Hepatocyte (in vitro differentiated cells): Measurements from ENCODE around the gene SPOCK2. TPM values are rescaled to one million over a fixed set of nuclear protein-coding genes. Genes with fewer than 3 reads are reported as not detected.

Experiments
- DNase-seq: peaks from one replicate; pipeline ENCODE4 v3.0.0-alpha.2; 2016; ENCODE audit warnings: low spot score
- H2AFZ ChIP-seq: fragments of 200-600 bp; sonication (generic); 2 replicates; pipeline ENCODE4 v1.6.0; 2016; ENCODE audit warnings: antibody characterized with exemption, mild to moderate bottlenecking
- H3K27ac ChIP-seq: fragments of 200-600 bp; sonication (generic); 2 replicates; pipeline ENCODE4 v1.5.1; 2016; ENCODE audit warnings: mild to moderate bottlenecking
- H3K27me3 ChIP-seq: fragments of 200-600 bp; sonication (generic); 2 replicates; pipeline ENCODE4 v1.6.1; 2016
- H3K36me3 ChIP-seq: fragments of 200-600 bp; sonication (generic); replicated peaks from 2 replicates; pipeline ENCODE4 v1.5.1; 2016; ENCODE audit warnings: low read depth; ENCODE audit not compliant: insufficient read depth
- H3K4me1 ChIP-seq: fragments of 200-600 bp; sonication (generic); 2 replicates; pipeline ENCODE4 v1.5.1; 2016; ENCODE audit warnings: mild to moderate bottlenecking, moderate library complexity; ENCODE audit not compliant: insufficient read depth
- H3K4me2 ChIP-seq: fragments of 200-600 bp; sonication (generic); 2 replicates; pipeline ENCODE4 v1.6.0; 2016
- H3K4me3 ChIP-seq: fragments of 200-600 bp; sonication (generic); 2 replicates; pipeline ENCODE4 v1.5.1; 2016; ENCODE audit warnings: mild to moderate bottlenecking
- H3K79me2 ChIP-seq: fragments of 200-600 bp; sonication (generic); 2 replicates; pipeline ENCODE4 v1.6.0; 2017; ENCODE audit warnings: mild to moderate bottlenecking
- H3K9me2 ChIP-seq: fragments of 200-600 bp; sonication (generic); replicated peaks from 2 replicates; pipeline ENCODE4 v1.6.0; 2017; ENCODE audit warnings: mild to moderate bottlenecking; ENCODE audit not compliant: insufficient read depth
- H3K9me3 ChIP-seq: fragments of 200-600 bp; sonication (generic); 2 replicates; pipeline ENCODE4 v1.5.1; 2016; ENCODE audit warnings: low read depth, mild to moderate bottlenecking
- H4K20me1 ChIP-seq: fragments of 200-600 bp; sonication (generic); 2 replicates; pipeline ENCODE4 v1.6.0; 2016; ENCODE audit warnings: mild to moderate bottlenecking; ENCODE audit not compliant: insufficient read depth, poor library complexity, severe bottlenecking
- EZH2 ChIP-seq: fragments of 200-600 bp; sonication (generic); IDR thresholded peaks from 2 replicates; pipeline ENCODE4 v1.6.1; 2016; ENCODE audit warnings: antibody characterized with exemption, mild to moderate bottlenecking, borderline replicate concordance
- EZH2phosphoT487 ChIP-seq: fragments of 200-600 bp; sonication (generic); IDR thresholded peaks from one replicate; pipeline ENCODE4 v1.6.1; 2018; ENCODE audit warnings: antibody characterized with exemption, mild to moderate bottlenecking, low read depth, moderate library complexity; ENCODE audit not compliant: unreplicated experiment, severe bottlenecking
- WGBS: methylation state at CpG from one replicate; pipeline ENCODE4 v1.1.6; 2016; ENCODE audit warnings: low lambda C conversion rate; ENCODE audit errors: missing lambda C conversion rate; 5-methylcytosine and 5-hydroxymethylcytosine counted together
- polyA plus RNA-seq: library from polyadenylated mRNA; unstranded; fragments of >200 nt; fragmentation: Nextera tagmentation; extraction: Ambion mirVana; gene quantifications from 2 replicates; pipeline ENCODE4 v1.2.1, GENCODE V29; 2016
- total RNA-seq: library from RNA; depleted of rRNA; stranded (reverse); fragments of >200 nt; gene quantifications from 2 replicates; pipeline ENCODE4 v1.2.3, GENCODE V29; 2014
- TF ChIP-seq, protein P1 (sequence below): fragments of 200-600 bp; sonication (generic); IDR thresholded peaks from 2 replicates; pipeline ENCODE4 v1.5.1; 2016; ENCODE audit warnings: antibody characterized with exemption, mild to moderate bottlenecking; ENCODE audit not compliant: poor library complexity

The SPOCK2 gene
- total and polyA plus RNA-seq, 2 experiments from 2014 or later: 3.0 to 3.1 TPM

DNA sequence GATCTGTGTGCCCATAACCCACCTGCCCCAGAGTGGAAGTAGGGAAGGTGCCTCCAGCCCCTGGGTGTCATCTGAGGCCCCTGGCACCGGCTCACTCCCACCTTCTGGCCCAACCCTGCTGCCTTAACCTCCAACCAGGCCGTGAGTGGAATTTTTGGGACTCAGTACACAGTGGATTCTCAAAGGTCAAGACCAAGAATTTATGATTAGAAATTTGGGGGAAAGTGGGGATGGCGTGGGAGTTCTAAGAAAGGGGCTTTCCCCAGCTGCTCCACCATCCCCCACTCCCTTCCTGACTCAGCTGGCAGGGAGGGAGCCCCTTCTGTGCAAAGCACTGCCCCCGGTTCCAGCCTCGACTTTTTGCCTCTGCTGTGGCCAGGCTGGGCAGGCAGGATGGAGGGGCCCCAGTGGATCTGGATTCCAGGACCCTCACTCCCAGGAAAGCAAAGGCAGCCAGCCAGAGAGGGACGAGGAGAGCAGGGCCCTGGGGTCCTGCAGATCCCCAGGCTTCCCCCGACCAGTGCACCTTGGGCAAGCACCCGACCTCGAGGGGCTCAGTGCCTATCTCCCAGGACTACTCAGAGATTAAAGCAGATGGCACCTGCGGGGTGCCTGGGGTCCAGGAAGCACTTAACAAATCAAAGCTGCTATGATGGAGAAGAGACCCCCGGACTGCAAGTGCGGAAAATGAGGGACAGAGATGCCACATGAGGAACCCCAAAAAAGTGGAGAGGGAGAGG is 12.8 kb downstream of the SPOCK2 start:
- no peak for DNase-seq
- no peaks in the 10 kb centered on the region for H4K20me1 ChIP-seq
- no peaks in the 10 kb centered on the region for H3K79me2 ChIP-seq
- no peaks in the 10 kb centered on the region for H3K36me3 ChIP-seq
- H3K27ac ChIP-seq: no peak overlapping the region
- H2AFZ ChIP-seq: no peak overlapping the region
- no peaks in the 10 kb centered on the region for H3K9me2 ChIP-seq
- H3K9me3 ChIP-seq: no peaks in the 10 kb centered on the region
- H3K27me3 ChIP-seq: no peaks in the 10 kb centered on the region
- H3K4me3 ChIP-seq: no peak overlapping the region
- 83% methylated on average over 12 of the region's 12 CpGs for WGBS
- H3K4me1 ChIP-seq: no peaks in the 10 kb centered on the region
- TF ChIP-seq, protein P1, sequence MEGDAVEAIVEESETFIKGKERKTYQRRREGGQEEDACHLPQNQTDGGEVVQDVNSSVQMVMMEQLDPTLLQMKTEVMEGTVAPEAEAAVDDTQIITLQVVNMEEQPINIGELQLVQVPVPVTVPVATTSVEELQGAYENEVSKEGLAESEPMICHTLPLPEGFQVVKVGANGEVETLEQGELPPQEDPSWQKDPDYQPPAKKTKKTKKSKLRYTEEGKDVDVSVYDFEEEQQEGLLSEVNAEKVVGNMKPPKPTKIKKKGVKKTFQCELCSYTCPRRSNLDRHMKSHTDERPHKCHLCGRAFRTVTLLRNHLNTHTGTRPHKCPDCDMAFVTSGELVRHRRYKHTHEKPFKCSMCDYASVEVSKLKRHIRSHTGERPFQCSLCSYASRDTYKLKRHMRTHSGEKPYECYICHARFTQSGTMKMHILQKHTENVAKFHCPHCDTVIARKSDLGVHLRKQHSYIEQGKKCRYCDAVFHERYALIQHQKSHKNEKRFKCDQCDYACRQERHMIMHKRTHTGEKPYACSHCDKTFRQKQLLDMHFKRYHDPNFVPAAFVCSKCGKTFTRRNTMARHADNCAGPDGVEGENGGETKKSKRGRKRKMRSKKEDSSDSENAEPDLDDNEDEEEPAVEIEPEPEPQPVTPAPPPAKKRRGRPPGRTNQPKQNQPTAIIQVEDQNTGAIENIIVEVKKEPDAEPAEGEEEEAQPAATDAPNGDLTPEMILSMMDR: no peak
- no peak for TF ChIP-seq EZH2phosphoT487
- no peak for TF ChIP-seq EZH2
- no peak overlapping the region for H3K4me2 ChIP-seq

DNA sequence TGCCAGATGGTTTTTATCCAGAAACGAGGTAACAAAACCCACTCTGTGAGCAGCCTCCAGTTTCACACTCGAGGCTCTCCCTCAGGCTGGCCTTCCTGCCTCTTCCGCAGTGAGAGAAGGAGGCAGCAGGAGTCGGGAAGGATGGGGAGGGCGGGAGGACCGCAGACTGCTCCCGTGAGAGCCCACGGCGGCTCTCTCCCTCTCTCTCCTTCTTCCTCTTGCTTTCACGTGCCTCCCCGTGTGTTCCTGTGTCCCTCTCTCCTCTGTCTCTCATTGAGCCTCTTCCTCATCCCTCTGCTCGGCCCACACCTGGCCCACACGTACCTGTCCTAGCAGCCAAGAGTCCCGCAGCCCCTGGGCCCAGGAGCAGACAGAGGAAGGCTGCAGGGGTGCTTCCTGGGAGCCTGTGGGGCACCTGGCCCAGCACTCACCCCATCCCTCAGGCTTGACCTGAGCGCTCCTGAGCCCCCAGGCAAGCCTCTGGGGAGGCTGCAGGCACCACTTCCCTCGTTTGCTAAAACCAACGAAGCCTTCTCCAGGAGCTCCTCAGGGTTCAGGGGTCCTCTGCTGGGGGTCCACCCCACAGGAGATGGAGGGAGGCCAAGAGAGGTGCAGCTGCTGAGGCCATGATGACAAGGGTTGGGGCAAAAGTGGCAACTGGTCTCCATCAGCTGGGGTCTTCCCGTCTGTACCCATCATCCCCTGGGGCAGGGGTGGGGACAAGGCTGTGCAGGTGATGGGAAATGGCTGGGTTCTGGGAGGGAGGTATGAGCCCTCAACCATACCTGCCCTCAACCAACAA is 13.6 kb downstream of the SPOCK2 start:
- TF ChIP-seq EZH2: no peak
- TF ChIP-seq, protein P1: no peak
- no peak for TF ChIP-seq EZH2phosphoT487
- H3K9me3 ChIP-seq: no peaks in the 10 kb centered on the region

DNA sequence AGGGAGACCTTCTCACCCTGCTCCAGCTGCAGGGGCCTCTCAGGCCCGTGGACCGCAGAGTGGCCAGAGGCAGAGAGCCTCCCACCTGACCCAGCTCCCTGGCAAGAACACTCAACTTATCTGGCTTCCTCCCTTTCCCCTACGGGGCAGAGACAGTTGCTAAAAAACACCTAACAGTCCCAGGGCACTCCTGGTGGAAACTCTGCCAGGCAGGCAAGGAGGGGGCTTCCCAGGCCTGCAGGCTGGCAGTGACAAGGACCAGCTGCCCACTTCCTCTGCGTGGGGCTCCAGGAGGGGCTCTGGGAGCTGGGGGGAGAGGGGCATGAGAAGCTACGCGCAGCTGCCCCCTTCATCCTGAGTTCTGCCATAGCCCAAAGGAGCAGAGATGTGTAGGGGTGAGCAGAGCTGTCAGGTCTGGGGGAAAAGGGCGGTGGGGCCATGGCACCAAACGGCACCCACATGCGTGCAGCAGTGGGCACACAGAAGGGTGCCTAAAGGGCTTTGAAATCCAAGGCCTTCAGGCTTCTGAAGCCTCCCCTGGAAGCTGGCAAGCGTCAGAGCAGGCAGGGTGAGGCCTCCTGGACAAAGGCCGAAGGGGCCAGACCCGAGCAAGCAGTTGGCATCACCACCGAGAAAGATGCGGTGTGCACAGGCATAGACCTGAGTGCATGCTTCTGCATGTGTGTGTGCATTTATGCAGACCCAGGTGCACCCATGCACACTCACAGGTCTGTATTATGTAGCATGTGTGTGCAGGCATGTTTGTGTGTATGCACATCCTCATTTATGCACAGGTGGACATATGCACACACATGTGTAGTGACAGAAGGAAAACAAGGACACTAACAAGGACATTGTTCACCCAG is 14.4 kb downstream of the SPOCK2 start:
- H3K27ac ChIP-seq: no peak overlapping the region
- no peaks in the 10 kb centered on the region for H3K36me3 ChIP-seq
- no peak overlapping the region for H3K4me3 ChIP-seq
- H2AFZ ChIP-seq: no peak overlapping the region
- H3K79me2 ChIP-seq: no peaks in the 10 kb centered on the region
- H3K9me3 ChIP-seq: no peaks in the 10 kb centered on the region
- H3K27me3 ChIP-seq: no peaks in the 10 kb centered on the region
- no peaks in the 10 kb centered on the region for H3K4me1 ChIP-seq
- no peak for DNase-seq
- no peaks in the 10 kb centered on the region for H3K9me2 ChIP-seq
- H3K4me2 ChIP-seq: no peak overlapping the region
- no peak for TF ChIP-seq EZH2phosphoT487
- TF ChIP-seq EZH2: no peak
- TF ChIP-seq, protein P1: no peak
- no peaks in the 10 kb centered on the region for H4K20me1 ChIP-seq
- 90% methylated on average over 14 of the region's 14 CpGs for WGBS

More for the DNA sequence above, 13.6 kb downstream of the SPOCK2 start:
- Histone ChIP-seq H3K4me2 (no peak overlapping the region), H3K27ac (no peak overlapping the region), H4K20me1 (no peaks in the 10 kb centered on the region), H3K9me2 (no peaks in the 10 kb centered on the region), H3K36me3 (no peaks in the 10 kb centered on the region), H3K27me3 (no peaks in the 10 kb centered on the region), H3K4me1 (no peaks in the 10 kb centered on the region), H3K79me2 (no peaks in the 10 kb centered on the region), H2AFZ (no peak overlapping the region), H3K4me3 (no peak overlapping the region)
- 76% methylated on average over 17 of the region's 18 CpGs for WGBS
- DNase-seq: no peak
